Measurements from ENCODE around the gene MPZ.

DNA sequence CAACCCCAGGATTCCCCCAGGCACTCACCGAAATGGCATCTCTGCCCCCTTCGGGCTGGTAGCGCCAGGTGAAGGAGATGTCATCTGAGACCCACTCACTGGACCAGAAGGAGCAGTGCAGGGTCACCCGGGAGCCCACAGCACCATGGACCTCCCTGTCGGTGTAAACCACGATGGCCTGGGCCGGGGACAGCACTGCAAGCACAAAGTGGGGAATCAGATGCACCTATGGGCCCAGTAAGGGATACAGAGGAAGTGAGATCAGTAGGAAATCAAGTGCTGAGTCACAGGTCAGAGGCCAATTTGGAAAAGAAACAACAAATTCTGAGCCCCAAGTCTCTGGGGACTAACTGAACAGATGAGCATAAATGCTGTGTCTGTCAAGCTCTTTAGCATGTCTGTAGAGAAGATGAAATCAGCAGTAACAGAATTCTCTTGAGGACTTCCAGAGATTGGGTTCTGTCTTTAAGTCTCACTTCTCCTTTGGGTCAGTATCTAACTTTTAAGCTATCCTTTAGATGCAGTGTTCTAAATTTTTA lies 2.5 kb downstream of the MPZ start:
- TF ChIP-seq, protein P1, sequence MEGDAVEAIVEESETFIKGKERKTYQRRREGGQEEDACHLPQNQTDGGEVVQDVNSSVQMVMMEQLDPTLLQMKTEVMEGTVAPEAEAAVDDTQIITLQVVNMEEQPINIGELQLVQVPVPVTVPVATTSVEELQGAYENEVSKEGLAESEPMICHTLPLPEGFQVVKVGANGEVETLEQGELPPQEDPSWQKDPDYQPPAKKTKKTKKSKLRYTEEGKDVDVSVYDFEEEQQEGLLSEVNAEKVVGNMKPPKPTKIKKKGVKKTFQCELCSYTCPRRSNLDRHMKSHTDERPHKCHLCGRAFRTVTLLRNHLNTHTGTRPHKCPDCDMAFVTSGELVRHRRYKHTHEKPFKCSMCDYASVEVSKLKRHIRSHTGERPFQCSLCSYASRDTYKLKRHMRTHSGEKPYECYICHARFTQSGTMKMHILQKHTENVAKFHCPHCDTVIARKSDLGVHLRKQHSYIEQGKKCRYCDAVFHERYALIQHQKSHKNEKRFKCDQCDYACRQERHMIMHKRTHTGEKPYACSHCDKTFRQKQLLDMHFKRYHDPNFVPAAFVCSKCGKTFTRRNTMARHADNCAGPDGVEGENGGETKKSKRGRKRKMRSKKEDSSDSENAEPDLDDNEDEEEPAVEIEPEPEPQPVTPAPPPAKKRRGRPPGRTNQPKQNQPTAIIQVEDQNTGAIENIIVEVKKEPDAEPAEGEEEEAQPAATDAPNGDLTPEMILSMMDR (IDR thresholded peaks at IDR 0.05), result no peak
- TF ChIP-seq POLR2A (IDR thresholded peaks at IDR 0.05) (no peak), POLR2AphosphoS5 (IDR thresholded peaks at IDR 0.05) (no peak)

All from stomach (tissue), 4 donors.